Measurements from ENCODE around the gene DHX16.

GRCh38 chr6:30705620-30706019, 32.8 kb upstream of the DHX16 start:
- no peak for TF ChIP-seq ZNF316 (IDR thresholded peaks at IDR 0.05)
- TF ChIP-seq CTCF (IDR thresholded peaks at IDR 0.05 in 2 of 3, conservative IDR thresholded peaks at IDR 0.05 in 1 of 3; ENCODE audit: insufficient read depth in 2 of 3, low read depth in 1 of 3, low read length in 3 of 3) = no peak
- no peak for TF ChIP-seq TCF3 (CRISPR knock-in tag; IDR thresholded peaks at IDR 0.05)
- TF ChIP-seq ZNF518B (CRISPR knock-in tag; IDR thresholded peaks at IDR 0.05) = no peak
- no peak for TF ChIP-seq KLF6 (CRISPR knock-in tag; IDR thresholded peaks at IDR 0.05; ENCODE audit: borderline replicate concordance)

All from K562 (cell line).